GM20000 (cell line): ENCODE data around the gene OR4E2.
"Not testable (repeated sequence)": the region's sequence is repeated elsewhere in the genome, so short reads cannot be mapped to it uniquely, and the experiment has no call there.

ENCODE experiments used
- DNase-seq: peaks from one replicate; pipeline ENCODE4 v3.0.0; 2012; ENCODE audit warnings: low spot score
- TF ChIP-seq, protein P1 (sequence below): IDR thresholded peaks from 2 replicates; pipeline ENCODE4 v1.5.1; 2012; ENCODE audit warnings: mild to moderate bottlenecking, control low read depth; ENCODE audit errors: extremely low read depth, missing control alignments

OR4E2 gene

GRCh38 chr14:21694425-21694824 lies 40.8 kb downstream of the OR4E2 start:
- TF ChIP-seq, protein P1, sequence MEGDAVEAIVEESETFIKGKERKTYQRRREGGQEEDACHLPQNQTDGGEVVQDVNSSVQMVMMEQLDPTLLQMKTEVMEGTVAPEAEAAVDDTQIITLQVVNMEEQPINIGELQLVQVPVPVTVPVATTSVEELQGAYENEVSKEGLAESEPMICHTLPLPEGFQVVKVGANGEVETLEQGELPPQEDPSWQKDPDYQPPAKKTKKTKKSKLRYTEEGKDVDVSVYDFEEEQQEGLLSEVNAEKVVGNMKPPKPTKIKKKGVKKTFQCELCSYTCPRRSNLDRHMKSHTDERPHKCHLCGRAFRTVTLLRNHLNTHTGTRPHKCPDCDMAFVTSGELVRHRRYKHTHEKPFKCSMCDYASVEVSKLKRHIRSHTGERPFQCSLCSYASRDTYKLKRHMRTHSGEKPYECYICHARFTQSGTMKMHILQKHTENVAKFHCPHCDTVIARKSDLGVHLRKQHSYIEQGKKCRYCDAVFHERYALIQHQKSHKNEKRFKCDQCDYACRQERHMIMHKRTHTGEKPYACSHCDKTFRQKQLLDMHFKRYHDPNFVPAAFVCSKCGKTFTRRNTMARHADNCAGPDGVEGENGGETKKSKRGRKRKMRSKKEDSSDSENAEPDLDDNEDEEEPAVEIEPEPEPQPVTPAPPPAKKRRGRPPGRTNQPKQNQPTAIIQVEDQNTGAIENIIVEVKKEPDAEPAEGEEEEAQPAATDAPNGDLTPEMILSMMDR = no peak
- no peak for DNase-seq

DNA sequence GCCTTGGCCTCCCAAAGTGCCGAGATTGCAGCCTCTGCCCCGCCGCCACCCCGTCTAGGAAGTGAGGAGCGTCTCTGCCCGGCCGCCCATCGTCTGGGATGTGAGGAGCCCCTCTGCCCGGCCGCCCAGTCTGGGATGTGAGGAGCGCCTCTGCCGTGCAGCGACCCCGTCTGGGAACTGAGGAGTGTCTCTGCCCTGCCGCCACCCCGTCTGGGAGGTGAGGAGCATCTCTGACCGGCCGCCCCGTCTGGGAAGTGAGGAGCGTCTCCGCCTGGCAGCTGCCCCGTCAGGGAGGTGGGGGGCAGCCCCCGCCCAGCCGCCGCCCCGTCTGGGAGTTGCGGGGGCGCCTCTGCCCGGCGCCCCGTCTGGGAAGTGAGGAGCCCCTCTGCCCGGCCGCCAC lies 44.0 kb downstream of the OR4E2 start:
- not testable (repeated sequence) for DNase-seq

GRCh38 chr14:21698538-21698937 lies 44.9 kb downstream of the OR4E2 start:
- DNase-seq = not testable (repeated sequence)

- DNase-seq = no peak
- TF ChIP-seq, protein P1 = no peak
These were observed 45.9 kb downstream of the OR4E2 start for GRCh38 chr14:21699551-21699950.

DNA sequence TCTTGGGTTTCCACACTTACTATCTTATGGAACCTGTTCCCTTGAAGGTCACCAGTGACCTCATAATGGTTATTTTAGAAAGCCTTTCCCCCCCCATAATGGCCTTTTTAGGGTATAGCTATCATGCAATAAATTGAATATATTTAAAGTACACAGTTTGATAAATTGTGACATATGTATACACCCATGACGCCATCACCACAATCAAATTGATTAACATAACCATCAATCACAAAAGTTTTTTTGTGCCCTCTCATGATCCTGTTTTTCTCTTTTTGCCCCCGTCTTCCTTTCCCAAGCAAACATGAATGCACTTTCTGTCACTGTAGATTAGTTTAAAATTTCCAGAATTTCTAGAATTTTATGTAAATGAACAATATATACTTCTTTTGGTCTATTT lies 48.7 kb downstream of the OR4E2 start:
- TF ChIP-seq, protein P1 = no peak
- no peak for DNase-seq

- no peak for DNase-seq
- TF ChIP-seq, protein P1 = no peak
These were observed 50.0 kb downstream of the OR4E2 start for GRCh38 chr14:21703357-21704326.

DNA sequence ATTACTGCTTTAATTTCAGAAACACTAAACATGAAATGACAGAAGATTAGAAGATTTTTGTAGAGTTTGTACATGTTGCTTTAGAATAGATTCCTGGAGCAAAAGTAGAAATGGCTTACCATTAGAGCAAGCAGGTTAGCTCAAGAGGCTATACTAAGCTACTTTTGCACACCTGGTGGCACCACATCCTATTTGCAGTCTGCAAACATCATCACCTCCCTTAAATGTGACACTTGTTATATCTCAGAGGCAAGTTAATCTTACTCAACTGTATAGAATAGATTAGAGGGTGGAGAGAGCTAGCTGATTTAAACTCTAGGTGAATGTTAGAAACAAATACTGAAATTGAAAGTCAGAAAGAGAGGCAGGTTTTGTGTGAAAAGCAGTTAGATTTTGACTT lies 50.7 kb downstream of the OR4E2 start:
- TF ChIP-seq, protein P1 = no peak
- DNase-seq = no peak

GRCh38 chr14:21711360-21711961 lies 57.8 kb downstream of the OR4E2 start:
- peak; percentile 54 for DNase-seq
- TF ChIP-seq, protein P1 = peak; percentile 60
